Measurements from ENCODE around the gene PABPC1L. TPM values are rescaled to one million over a fixed set of nuclear protein-coding genes. Genes with fewer than 3 reads are reported as not detected.

Gene PABPC1L
- total RNA-seq, 6 experiments from 2014 or later = 8.7 to 40.2 (median 27.7) TPM

DNA sequence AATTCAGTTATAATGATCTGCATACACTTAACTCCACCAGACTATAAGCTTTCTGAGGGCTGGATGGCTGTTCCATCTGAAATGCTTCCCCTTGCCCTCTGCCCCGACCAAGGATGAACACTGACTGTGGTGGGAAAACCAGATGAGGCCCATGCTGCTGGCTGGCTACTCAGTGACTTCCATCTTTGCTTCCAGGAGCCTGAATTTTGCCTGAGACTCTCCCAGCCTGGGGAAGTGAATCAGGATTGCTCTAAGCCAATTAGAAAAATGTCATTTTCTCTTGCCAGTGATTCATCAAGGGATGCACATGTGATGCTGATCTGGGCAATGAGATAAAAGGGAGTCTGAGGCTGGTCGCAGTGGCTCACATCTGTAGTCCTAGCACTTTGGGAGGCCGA is 52.0 kb downstream of the PABPC1L start:
- no peak for DNase-seq

DNA sequence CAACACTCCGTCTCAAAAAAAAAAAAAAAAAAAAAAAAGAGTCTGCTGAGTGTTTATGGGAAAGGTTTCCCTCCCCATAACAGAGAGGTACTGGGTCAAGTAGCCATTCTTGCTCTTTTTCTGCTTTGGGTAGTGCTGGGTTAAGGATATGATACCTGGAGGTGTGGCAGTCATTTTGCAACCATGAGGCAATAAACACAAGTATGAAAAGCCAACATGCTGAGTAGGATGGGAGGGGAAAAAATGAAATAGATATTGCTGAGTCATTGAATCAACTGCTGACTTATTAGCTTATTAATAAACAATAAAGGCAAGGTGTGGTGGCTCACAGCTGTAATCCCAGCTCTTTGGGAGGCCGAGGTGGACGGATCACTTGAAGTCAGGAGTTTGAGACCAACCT is 52.6 kb downstream of the PABPC1L start:
- Histone ChIP-seq H3K27ac (no peak overlapping the region), H3K9me3 (no peaks in the 10 kb centered on the region), H3K27me3 (no peaks in the 10 kb centered on the region), H3K4me1 (peaks cover 0 to 19% (median 0%) of the 10 kb centered on the region in 4 donors), H3K36me3 (no peaks in the 10 kb centered on the region), H3K4me3 (no peak overlapping the region)
- WGBS (ENCODE audit: insufficient coverage, low coverage, low lambda C conversion rate, missing lambda C conversion rate) = 100% methylated on average over 3 of the region's 3 CpGs
- DNase-seq = no peak
- ATAC-seq = no peak
- intact Hi-C loops (cut with DNase I) = no loop called here
- no peak for TF ChIP-seq POLR2A (IDR thresholded peaks at IDR 0.05)
- TF ChIP-seq, protein P1, sequence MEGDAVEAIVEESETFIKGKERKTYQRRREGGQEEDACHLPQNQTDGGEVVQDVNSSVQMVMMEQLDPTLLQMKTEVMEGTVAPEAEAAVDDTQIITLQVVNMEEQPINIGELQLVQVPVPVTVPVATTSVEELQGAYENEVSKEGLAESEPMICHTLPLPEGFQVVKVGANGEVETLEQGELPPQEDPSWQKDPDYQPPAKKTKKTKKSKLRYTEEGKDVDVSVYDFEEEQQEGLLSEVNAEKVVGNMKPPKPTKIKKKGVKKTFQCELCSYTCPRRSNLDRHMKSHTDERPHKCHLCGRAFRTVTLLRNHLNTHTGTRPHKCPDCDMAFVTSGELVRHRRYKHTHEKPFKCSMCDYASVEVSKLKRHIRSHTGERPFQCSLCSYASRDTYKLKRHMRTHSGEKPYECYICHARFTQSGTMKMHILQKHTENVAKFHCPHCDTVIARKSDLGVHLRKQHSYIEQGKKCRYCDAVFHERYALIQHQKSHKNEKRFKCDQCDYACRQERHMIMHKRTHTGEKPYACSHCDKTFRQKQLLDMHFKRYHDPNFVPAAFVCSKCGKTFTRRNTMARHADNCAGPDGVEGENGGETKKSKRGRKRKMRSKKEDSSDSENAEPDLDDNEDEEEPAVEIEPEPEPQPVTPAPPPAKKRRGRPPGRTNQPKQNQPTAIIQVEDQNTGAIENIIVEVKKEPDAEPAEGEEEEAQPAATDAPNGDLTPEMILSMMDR (IDR thresholded peaks at IDR 0.05) = no peak

More for the DNA sequence above, 52.0 kb downstream of the PABPC1L start:
- H3K27me3 ChIP-seq = no peaks in the 10 kb centered on the region
- no peak overlapping the region for H3K4me3 ChIP-seq
- H3K4me1 ChIP-seq = peaks cover 0 to 12% (median 0%) of the 10 kb centered on the region in 4 donors
- intact Hi-C loops (cut with DNase I) = no loop called here
- ATAC-seq = no peak
- TF ChIP-seq, protein P1 (IDR thresholded peaks at IDR 0.05) = no peak
- TF ChIP-seq POLR2A (IDR thresholded peaks at IDR 0.05) = no peak
- H3K27ac ChIP-seq = no peak overlapping the region
- no peaks in the 10 kb centered on the region for H3K36me3 ChIP-seq
- WGBS (ENCODE audit: insufficient coverage, low coverage, low lambda C conversion rate, missing lambda C conversion rate) = 100% methylated on average over 2 of the region's 3 CpGs
- no peaks in the 10 kb centered on the region for H3K9me3 ChIP-seq

DNA sequence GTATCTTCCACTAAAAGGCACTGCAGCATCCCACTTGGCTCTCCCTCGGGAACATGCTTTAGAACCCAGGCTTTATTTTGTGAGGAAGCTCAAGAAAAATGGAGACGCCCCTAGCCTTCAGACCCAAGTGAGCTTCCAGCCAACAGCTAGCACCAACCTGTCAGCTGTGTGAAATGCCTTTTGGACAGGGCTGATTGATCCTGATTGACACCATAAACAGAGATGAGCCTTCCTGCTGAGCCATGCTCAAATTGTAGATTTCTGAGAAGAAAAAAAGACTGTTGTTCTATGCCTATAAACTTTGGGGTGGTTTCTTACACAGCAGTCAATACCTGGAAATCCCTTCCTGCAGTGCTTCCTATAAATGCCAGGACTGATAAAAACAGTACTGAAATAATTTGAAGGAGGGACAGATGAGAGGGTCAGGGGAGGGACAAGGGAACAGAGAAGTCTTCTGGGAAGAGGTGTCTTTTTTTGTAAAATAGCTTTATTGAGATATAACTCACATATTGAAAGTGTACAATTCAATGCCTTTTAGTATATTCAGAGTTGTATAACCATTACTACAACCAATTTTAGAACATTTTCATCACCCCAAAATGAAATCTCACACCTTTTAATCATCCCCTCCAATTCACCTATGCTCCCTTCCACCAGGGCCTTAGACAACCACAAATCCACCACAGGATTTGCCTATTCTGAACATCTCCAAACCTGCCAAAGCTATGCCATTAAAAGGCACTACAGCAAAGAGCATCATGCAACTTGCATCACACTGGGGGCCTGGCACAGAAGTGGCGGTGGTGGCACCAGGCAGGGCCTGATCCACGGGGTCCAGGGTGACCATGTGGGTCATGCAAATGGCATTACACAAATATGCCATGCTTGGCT is 53.7 kb downstream of the PABPC1L start:
- no peaks in the 10 kb centered on the region for H3K27me3 ChIP-seq
- peaks cover 0 to 27% (median 0%) of the 10 kb centered on the region in 4 donors for H3K4me1 ChIP-seq
- DNase-seq (no peak), ATAC-seq (no peak)
- 87% methylated on average over 3 of the region's 4 CpGs for whole genome bisulfite sequencing (ENCODE audit: insufficient coverage, low coverage, low lambda C conversion rate, missing lambda C conversion rate)
- no peak overlapping the region for H3K27ac ChIP-seq
- intact Hi-C loops (cut with DNase I) = no loop called here
- no peaks in the 10 kb centered on the region for H3K36me3 ChIP-seq
- H3K4me3 ChIP-seq = no peak overlapping the region
- H3K9me3 ChIP-seq = no peaks in the 10 kb centered on the region
- TF ChIP-seq, protein P1 (IDR thresholded peaks at IDR 0.05) = no peak
- TF ChIP-seq POLR2A (IDR thresholded peaks at IDR 0.05) = no peak

DNA sequence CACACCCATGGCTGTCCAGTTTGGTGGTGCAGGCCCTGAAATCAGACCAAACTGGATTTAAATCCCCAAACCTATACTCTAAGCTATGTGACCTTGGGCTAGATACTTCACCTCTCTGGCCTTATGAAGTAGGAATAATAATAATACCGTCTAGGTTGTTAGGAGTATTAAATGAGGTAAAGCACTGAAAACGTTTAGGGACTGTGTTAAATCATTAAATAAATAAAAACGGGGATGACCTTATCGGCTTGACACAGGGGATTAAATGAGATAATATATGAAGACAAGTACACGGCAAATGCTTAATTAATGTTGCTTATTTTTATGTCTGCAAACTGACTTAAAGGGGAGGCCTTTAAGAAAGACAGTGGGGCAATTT is 55.8 kb downstream of the PABPC1L start:
- 24% methylated on average over 5 of the region's 5 CpGs for WGBS (ENCODE audit: insufficient coverage, low coverage, low lambda C conversion rate, missing lambda C conversion rate)
- H3K4me1 ChIP-seq = peaks cover 0 to 23% (median 0%) of the 10 kb centered on the region in 4 donors
- intact Hi-C loops (cut with DNase I) = no loop called here
- H3K4me3 ChIP-seq = peak overlapping the region; percentile 79 to 94 (median 90)
- H3K9me3 ChIP-seq = no peaks in the 10 kb centered on the region
- DNase-seq (no peak), ATAC-seq (no peak)
- TF ChIP-seq, protein P1 (IDR thresholded peaks at IDR 0.05) = no peak
- no peak for TF ChIP-seq POLR2A (IDR thresholded peaks at IDR 0.05)
- peak overlapping the region; percentile 85 to 88 (median 87) for H3K27ac ChIP-seq
- H3K36me3 ChIP-seq = no peaks in the 10 kb centered on the region
- H3K27me3 ChIP-seq = no peaks in the 10 kb centered on the region
